SK-N-SH (cell line): Measurements from ENCODE around the gene POLD3.

Experiments
- CTCF ChIP-seq: fragments of 200-600 bp; sonication (generic); IDR thresholded peaks from 2 replicates; pipeline ENCODE4 v1.6.1; 2017; ENCODE audit warnings: antibody characterized with exemption, mild to moderate bottlenecking, moderate library complexity
- REST ChIP-seq: IDR thresholded peaks from 2 replicates; pipeline ENCODE4 v1.6.1; 2012; ENCODE audit warnings: mild to moderate bottlenecking, low read depth, low read length, moderate library complexity
- TAF1 ChIP-seq: IDR thresholded peaks from 2 replicates; pipeline ENCODE4 v1.6.1; 2012; ENCODE audit warnings: low read depth, mild to moderate bottlenecking, low read length, moderate library complexity, borderline replicate concordance
- TF ChIP-seq, protein P1 (sequence below): IDR thresholded peaks from 2 replicates; pipeline ENCODE4 v1.4.0; 2012; ENCODE audit warnings: low read depth, borderline replicate concordance

GRCh38 chr11:74648894-74649293 lies 56.5 kb downstream of the POLD3 start:
- TF ChIP-seq REST (no peak), TAF1 (no peak), CTCF (no peak)
- TF ChIP-seq, protein P1, sequence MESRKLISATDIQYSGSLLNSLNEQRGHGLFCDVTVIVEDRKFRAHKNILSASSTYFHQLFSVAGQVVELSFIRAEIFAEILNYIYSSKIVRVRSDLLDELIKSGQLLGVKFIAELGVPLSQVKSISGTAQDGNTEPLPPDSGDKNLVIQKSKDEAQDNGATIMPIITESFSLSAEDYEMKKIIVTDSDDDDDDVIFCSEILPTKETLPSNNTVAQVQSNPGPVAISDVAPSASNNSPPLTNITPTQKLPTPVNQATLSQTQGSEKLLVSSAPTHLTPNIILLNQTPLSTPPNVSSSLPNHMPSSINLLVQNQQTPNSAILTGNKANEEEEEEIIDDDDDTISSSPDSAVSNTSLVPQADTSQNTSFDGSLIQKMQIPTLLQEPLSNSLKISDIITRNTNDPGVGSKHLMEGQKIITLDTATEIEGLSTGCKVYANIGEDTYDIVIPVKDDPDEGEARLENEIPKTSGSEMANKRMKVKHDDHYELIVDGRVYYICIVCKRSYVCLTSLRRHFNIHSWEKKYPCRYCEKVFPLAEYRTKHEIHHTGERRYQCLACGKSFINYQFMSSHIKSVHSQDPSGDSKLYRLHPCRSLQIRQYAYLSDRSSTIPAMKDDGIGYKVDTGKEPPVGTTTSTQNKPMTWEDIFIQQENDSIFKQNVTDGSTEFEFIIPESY, result no peak
